DOHH2 (cell line): ENCODE measurements around the gene PAPOLB.

Source experiments
- H3F3A ChIP-seq: fragments of 200-600 bp; sonication (generic), shearing (Covaris generic); 2 replicates; pipeline ENCODE4 v1.6.0; 2016; ENCODE audit warnings: antibody characterized with exemption, mild to moderate bottlenecking; ENCODE audit not compliant: control insufficient read depth, insufficient read depth
- H3K27ac ChIP-seq: fragments of 200-600 bp; sonication (generic); 2 replicates; pipeline ENCODE4 v1.5.1; 2014; ENCODE audit warnings: low read depth, mild to moderate bottlenecking, low read length, moderate library complexity
- H3K27me3 ChIP-seq: fragments of 200-600 bp; sonication (generic); 2 replicates; pipeline ENCODE4 v1.6.1; 2014; ENCODE audit warnings: mild to moderate bottlenecking, low read length, mixed read lengths; ENCODE audit not compliant: control insufficient read depth
- H3K36me3 ChIP-seq: fragments of 200-600 bp; sonication (generic); 2 replicates; pipeline ENCODE4 v1.6.1; 2014; ENCODE audit warnings: mild to moderate bottlenecking, low read length, moderate library complexity, mixed read lengths; ENCODE audit not compliant: control insufficient read depth
- H3K4me1 ChIP-seq: fragments of 200-600 bp; sonication (generic); 2 replicates; pipeline ENCODE4 v1.6.1; 2014; ENCODE audit warnings: mild to moderate bottlenecking, low read length, mixed read lengths; ENCODE audit not compliant: control insufficient read depth
- H3K4me2 ChIP-seq: fragments of 200-600 bp; sonication (generic); 2 replicates; pipeline ENCODE4 v1.6.0; 2014; ENCODE audit warnings: mild to moderate bottlenecking, low read length, moderate library complexity
- H3K4me3 ChIP-seq: fragments of 200-600 bp; sonication (generic); 2 replicates; pipeline ENCODE4 v1.5.1; 2014; ENCODE audit warnings: mild to moderate bottlenecking, low read length, mixed read lengths
- H3K79me2 ChIP-seq: fragments of 200-600 bp; sonication (generic); 2 replicates; pipeline ENCODE4 v1.6.1; 2014; ENCODE audit warnings: mild to moderate bottlenecking, low read length, mixed read lengths; ENCODE audit not compliant: control insufficient read depth
- H3K9me2 ChIP-seq: fragments of 200-600 bp; sonication (generic); replicated peaks from 2 replicates; pipeline ENCODE4 v1.6.1; 2014; ENCODE audit warnings: mild to moderate bottlenecking, low read length, mixed read lengths; ENCODE audit not compliant: control insufficient read depth
- H3K9me3 ChIP-seq: fragments of 200-600 bp; sonication (generic); 2 replicates; pipeline ENCODE4 v1.6.1; 2014; ENCODE audit warnings: antibody characterized with exemption, low read length, mixed read lengths; ENCODE audit not compliant: control insufficient read depth, insufficient read depth
- H4K20me1 ChIP-seq: fragments of 200-600 bp; sonication (generic); 2 replicates; pipeline ENCODE4 v1.6.0; 2014; ENCODE audit warnings: low read depth, mild to moderate bottlenecking, antibody characterized with exemption, low read length, moderate library complexity; ENCODE audit not compliant: control insufficient read depth, insufficient read depth
- CTCF ChIP-seq: fragments of 200-600 bp; sonication (generic); IDR thresholded peaks from one replicate; pipeline ENCODE4 v1.5.1; 2014; ENCODE audit warnings: antibody characterized with exemption, mild to moderate bottlenecking, low read depth, low read length; ENCODE audit not compliant: poor library complexity, severe bottlenecking
- EZH2phosphoT487 ChIP-seq: fragments of 200-600 bp; sonication (generic); IDR thresholded peaks from 2 replicates; pipeline ENCODE4 v1.6.1; 2017; ENCODE audit warnings: borderline replicate concordance, mild to moderate bottlenecking, antibody characterized with exemption, low read length, moderate library complexity, mixed read lengths

Gene PAPOLB

GRCh38 chr7:4816419-4817080 lies 45.3 kb downstream of the PAPOLB start:
- Histone ChIP-seq H3F3A (no peaks in the 10 kb centered on the region), H4K20me1 (no peaks in the 10 kb centered on the region), H3K27ac (no peak overlapping the region), H3K9me2 (no peaks in the 10 kb centered on the region), H3K27me3 (no peaks in the 10 kb centered on the region), H3K79me2 (no peaks in the 10 kb centered on the region), H3K4me1 (no peaks in the 10 kb centered on the region), H3K4me2 (no peak overlapping the region), H3K4me3 (no peak overlapping the region), H3K9me3 (no peaks in the 10 kb centered on the region), H3K36me3 (no peaks in the 10 kb centered on the region)
- TF ChIP-seq CTCF, result no peak
- no peak for TF ChIP-seq EZH2phosphoT487

- Histone ChIP-seq H3K9me2 (no peaks in the 10 kb centered on the region), H3K4me3 (no peak overlapping the region), H3K79me2 (no peaks in the 10 kb centered on the region), H3K4me1 (no peaks in the 10 kb centered on the region), H3K36me3 (no peaks in the 10 kb centered on the region), H3K27me3 (no peaks in the 10 kb centered on the region), H3K27ac (no peak overlapping the region), H4K20me1 (no peaks in the 10 kb centered on the region), H3K4me2 (no peak overlapping the region), H3F3A (no peaks in the 10 kb centered on the region), H3K9me3 (no peaks in the 10 kb centered on the region)
- TF ChIP-seq EZH2phosphoT487 (no peak), CTCF (no peak)
Measured at GRCh38 chr7:4815609-4816418, 46.0 kb downstream of the PAPOLB start.

- Histone ChIP-seq H3K4me2 (no peak overlapping the region), H3K27ac (no peak overlapping the region), H3K36me3 (no peaks in the 10 kb centered on the region), H3K79me2 (no peaks in the 10 kb centered on the region), H3K4me1 (no peaks in the 10 kb centered on the region), H3K9me3 (no peaks in the 10 kb centered on the region), H3F3A (no peaks in the 10 kb centered on the region), H4K20me1 (no peaks in the 10 kb centered on the region), H3K4me3 (no peak overlapping the region), H3K27me3 (no peaks in the 10 kb centered on the region), H3K9me2 (no peaks in the 10 kb centered on the region)
- TF ChIP-seq EZH2phosphoT487, result no peak
- no peak for TF ChIP-seq CTCF
Measured at GRCh38 chr7:4815121-4815520, 46.7 kb downstream of the PAPOLB start.
